Keratinocyte (primary cell): ENCODE measurements around the gene CACNG7.
"Not testable (repeated sequence)": the region's sequence is repeated elsewhere in the genome, so short reads cannot be mapped to it uniquely, and the experiment has no call there.

Experiments used
- CTCF ChIP-seq, 3 experiments: IDR thresholded peaks in 1 of 3; conservative IDR thresholded peaks in 1 of 3; optimal IDR thresholded peaks in 1 of 3; 2 replicates in 2 of 3; 3 replicates in 1 of 3; pipeline versions ENCODE3 to v1.5.1; 2011; ENCODE audit warnings: low read length in 3 of 3, mild to moderate bottlenecking in 3 of 3, moderate library complexity in 2 of 3, control low read depth in 1 of 3, inconsistent platforms in 1 of 3; ENCODE audit not compliant: insufficient read depth in 2 of 3; ENCODE audit errors: extremely low read depth in 1 of 3
- EZH2 ChIP-seq: IDR thresholded peaks from one replicate; pipeline ENCODE4 v1.6.1; 2012; ENCODE audit warnings: inconsistent platforms, mild to moderate bottlenecking, low read length, moderate library complexity

GRCh38 chr19:53948611-53949010, 39.5 kb downstream of the CACNG7 start:
- not testable (repeated sequence) for TF ChIP-seq EZH2; CTCF (optimal IDR thresholded peaks at IDR 0.05 in 1 of 3, IDR thresholded peaks at IDR 0.05 in 1 of 3, conservative IDR thresholded peaks at IDR 0.05 in 1 of 3; ENCODE audit: extremely low read depth in 1 of 3, insufficient read depth in 2 of 3, low read length in 3 of 3)
